GM21526 (cell line): ENCODE data around the gene FGF2.
"Not testable (repeated sequence)": the region's sequence is repeated elsewhere in the genome, so short reads cannot be mapped to it uniquely, and the experiment has no call there.

Source experiments
- ATAC-seq: cut with Tn5 transposase; IDR thresholded peaks from one replicate; pipeline ENCODE4 v1.9.1; 2021; ENCODE audit warnings: moderate library complexity; ENCODE audit not compliant: unreplicated experiment, low FRiP score

FGF2 gene

GRCh38 chr4:122826553-122827257 is at the start of gene FGF2:
FGF2 (plus strand) TSS chr4:122826831; CDS start chr4:122827175, 344 bp downstream.
- ATAC-seq: peak; percentile 24

GRCh38 chr4:122776916-122777315 is 49.7 kb upstream of the FGF2 start:
- no peak for ATAC-seq

- ATAC-seq: no peak
These were observed 48.6 kb upstream of the FGF2 start for GRCh38 chr4:122777846-122778673.

DNA sequence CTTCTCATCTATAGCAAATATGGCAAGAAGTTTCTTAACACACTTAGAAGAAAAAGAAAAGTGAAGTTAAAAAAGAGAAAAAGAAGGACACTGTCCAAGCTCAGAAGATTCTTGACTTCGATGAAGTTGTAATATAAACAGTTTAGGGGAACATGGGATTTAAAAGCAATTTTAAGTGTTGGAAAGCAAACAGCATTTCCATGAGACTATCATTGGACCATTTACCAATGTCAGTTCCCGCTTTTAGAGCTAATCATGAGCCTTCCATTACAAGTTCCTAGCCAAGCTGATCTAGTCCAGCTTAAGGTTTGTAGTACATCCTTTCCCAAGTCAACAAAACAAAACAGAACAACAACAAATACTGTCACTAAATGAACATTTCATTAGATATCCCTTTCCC is 45.1 kb upstream of the FGF2 start:
- ATAC-seq: no peak

DNA sequence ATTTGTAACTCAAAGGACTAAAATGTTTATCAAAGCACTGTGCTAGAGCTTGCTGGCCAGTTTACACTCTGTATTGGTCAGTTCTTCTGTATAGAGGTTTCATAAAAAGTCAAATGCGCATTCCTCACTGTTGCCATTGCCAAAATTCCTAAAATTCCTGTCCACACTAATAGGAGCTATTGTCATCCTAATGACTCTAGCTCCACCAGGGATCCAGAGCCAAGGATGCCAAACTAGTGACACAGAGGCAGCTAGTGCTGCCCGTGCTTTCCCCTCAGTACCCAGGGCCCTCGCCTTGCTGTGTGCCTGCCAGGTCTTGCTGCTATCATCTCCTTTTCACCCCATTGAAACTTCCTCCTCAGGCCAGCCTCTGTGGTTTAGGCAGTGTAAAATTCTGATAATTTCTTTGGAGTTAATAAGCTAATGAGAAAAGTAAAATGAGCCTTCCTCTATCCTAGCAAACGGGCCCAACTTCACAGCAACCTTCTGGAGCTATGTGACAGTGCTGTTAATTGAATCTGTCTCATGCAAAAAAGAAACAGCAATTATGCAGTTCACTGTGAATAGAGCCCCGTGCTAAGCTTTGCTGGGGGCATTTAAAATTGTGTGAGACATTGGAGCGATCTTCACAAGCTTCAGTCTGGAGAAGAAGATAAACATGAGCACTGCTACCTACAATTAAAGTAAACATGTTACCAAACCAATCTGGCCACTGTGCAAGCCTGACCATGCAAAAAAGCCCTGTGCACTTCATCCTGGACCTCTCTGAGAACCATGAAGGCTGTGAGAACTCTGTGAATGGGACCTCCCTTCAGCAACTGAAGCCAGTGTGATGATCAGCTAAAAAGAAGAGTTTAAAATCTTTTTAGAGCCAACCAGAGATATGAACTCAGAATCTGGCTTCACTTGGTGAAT is 43.1 kb upstream of the FGF2 start:
- ATAC-seq: no peak

DNA sequence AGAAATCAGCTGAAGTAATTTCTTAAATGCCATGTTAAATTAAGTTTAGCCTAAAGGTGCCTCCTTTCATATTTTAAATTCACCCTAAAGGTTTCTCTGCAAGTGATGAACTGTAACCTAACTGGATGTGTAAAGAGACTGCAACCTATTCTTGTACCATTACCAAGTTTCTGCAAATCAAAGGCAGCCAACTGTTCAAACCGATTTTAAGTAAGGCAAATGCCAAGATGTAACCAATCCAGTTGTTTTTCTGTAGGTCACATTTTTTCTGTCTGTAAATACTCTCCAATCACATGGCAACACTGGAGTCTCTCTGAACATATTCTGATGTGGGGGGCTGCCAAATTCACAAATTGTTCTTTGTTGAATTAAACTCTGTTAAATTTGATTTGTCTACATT is 42.4 kb upstream of the FGF2 start:
- no peak for ATAC-seq

DNA sequence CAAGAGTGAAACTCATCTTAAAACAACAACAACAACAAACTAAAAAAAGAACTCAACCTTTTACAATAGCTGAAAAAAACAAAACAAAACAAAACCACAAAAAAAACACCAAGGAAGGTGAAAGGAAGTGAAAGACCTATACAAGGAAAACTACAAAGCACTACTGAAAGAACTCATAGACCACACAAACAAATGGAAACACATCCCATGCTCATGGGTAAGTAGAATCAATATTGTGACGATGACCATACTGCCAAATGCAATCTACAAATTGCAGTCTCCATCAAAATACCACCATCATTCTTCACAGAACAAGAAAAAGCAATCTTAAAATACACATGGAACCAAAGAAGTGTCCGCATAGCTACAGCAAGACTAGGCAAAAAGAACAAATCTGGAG is 41.5 kb upstream of the FGF2 start:
- no peak for ATAC-seq

GRCh38 chr4:122786296-122786695 is 40.3 kb upstream of the FGF2 start:
- ATAC-seq: not testable (repeated sequence)

- ATAC-seq: not testable (repeated sequence)
These were observed 39.7 kb upstream of the FGF2 start for GRCh38 chr4:122786920-122787319.

- ATAC-seq: no peak
These were observed 38.7 kb upstream of the FGF2 start for GRCh38 chr4:122787940-122788339.

- no peak for ATAC-seq
These were observed 37.7 kb upstream of the FGF2 start for GRCh38 chr4:122788935-122789334.

GRCh38 chr4:122793811-122794210 is 32.8 kb upstream of the FGF2 start:
- no peak for ATAC-seq

- no peak for ATAC-seq
These were observed 29.7 kb upstream of the FGF2 start for GRCh38 chr4:122796801-122797404.

DNA sequence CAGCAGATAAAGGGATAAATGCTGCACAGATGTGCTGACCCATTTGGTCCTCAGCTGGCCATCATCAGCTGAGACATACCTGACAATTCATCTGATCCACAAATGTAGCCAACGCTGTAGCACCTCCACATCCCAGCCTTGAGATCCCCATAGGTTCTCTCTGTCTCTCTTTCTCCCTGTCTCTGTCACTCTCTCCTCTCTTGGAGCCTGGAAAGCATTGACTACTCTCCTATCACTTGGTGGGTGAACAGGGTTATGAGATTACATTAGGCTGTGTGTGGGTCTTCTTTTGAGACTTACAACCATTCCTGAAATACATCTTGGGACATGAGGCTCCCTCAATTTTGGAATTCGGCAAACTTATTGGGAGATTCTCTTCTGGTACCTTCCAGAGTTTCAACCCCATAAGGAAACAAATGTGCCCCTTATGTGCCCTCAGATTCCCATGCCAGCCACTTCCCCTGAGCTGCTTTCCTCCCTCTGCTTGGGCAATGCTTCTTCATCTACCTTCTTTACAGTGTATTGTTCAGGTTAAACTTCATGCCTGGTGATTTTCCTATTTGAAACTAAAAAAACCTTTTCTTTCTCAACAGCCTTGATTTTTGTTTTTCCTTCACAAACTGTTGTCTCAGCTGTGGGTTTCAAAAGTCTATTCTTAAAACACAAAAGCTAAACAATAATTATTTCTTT is 29.1 kb upstream of the FGF2 start:
- no peak for ATAC-seq

- no peak for ATAC-seq
These were observed 28.5 kb upstream of the FGF2 start for GRCh38 chr4:122798101-122798500.

- ATAC-seq: no peak
These were observed 27.7 kb upstream of the FGF2 start for GRCh38 chr4:122798917-122799316.

GRCh38 chr4:122803788-122804208 is 22.8 kb upstream of the FGF2 start:
- ATAC-seq: no peak

DNA sequence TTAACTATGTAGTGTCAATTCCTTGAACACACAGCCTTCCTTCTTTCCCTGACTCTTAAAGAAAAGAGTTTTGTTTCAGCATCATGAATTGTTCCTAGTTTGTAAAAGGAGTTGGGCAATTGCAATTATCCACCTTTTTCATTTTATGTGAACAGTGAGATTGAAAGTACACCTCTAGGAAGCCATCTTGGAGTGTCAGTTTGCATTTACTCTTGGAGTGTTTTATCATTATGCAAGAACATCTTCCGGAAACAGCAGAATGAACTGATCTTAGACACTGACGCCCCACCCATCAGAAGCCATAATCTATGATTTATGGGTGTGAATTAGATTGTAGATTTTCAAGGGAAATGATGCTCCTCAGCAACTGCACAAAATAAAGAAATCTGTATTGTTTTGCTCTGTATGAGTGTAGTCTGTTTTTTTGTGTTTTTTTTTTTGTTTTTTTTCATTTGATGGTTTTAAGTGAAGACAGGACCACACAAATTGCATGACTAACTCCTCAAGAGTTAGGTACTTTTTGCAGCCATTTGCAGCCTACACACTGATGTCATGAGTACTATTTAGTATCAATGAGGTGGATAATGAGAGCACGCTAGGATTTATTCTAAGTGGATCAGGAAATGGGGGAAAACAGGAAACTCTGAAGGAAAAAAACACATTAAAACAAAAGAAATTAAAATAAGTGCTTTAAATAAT is 19.5 kb upstream of the FGF2 start:
- ATAC-seq: no peak

DNA sequence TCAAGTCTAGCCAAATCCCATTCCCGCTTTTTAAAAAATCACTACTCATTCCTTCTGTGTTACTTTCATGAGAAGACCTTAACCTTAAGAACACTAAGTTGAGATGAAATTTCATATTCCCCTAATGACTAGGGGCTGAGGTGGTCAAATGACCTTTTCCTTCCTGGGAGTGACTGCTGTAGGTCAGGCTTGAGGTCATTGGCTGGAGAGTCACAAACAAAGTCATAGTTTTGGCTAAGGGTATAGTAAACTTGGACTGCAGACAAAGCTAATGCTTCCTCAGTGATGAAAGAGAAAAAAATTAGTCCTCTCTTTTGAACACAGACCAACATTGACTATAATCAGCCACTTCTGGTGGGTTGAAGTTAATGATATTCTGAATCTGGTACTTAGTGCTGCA is 16.0 kb upstream of the FGF2 start:
- no peak for ATAC-seq
